Mesenteric fat pad (tissue), 1 donor: ENCODE results near the gene PTP4A1. TPM values are rescaled to one million over a fixed set of nuclear protein-coding genes. Genes with fewer than 3 reads are reported as not detected.
"Not testable (repeated sequence)": the region's sequence is repeated elsewhere in the genome, so short reads cannot be mapped to it uniquely, and the experiment has no call there.

Experiments used
- DNase-seq: peaks from one replicate; pipeline ENCODE4 v3.0.0-alpha.2; 2020; ENCODE audit warnings: low spot score
- long read RNA-seq: library from polyadenylated mRNA; unstranded; transcript quantifications from one replicate; pipeline ENCODE4 v2.0.0, GENCODE V29; 2020
- total RNA-seq: library from RNA; stranded (reverse); fragmentation: NEBNext Ultra II Directional; extraction: Animal tissue kit (Norgen Biotek cat#: 25700); gene quantifications from one replicate; pipeline ENCODE4 v1.2.1, GENCODE V29; 2021
- donor health status: DM: yes; HTN: yes; CAD: no.

Gene PTP4A1
- 34.3 TPM for total RNA-seq
- long read RNA-seq, partial matches to known transcripts = 11 of 12 reads
- long read RNA-seq, other reads (novel, unspliced or antisense) = 1 of 12 reads

DNA sequence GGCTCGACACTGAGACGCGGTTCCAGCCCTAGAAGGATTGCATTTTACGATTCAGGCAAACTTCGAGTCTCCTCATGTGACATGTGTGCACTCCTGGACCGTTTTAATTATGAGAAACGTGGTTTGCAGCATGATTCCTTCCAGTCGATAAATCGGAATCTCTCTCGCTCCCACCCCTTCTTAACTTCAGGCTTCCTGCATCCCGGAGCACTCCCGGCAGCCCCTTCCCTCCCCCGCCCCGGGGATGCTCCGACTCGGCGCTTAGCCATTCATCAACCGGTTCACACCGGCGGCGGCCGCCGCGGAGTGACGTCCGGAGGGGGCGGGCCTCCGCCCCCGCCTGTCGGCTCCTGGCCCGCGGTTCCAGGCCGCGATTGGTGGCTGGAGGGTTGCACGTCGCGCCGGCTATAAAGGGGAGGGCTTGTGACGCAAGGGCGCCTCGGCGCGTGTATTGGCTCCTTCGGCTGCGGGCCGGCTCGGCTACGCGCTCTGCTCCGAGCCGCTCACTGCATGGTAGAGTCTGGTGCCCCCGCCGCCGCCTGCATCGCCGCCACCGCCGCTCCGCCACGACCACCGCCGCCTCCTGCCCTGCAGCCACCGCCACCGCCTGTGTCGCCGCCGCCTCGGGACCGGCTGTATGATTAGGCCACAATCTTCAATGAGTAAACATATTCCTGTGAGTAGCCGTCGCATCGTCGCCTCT lies at the start of gene PTP4A1, which contains the start of gene LOC128125822:
TSS of gene PTP4A1 (plus strand) at position 437 of the 703 bp plus-strand sequence. CDS start 4,401 bp downstream, outside the sequence.
TSS of gene LOC128125822 (plus strand) at position 437 of the 703 bp plus-strand sequence.
- peak; percentile 100 for DNase-seq

DNA sequence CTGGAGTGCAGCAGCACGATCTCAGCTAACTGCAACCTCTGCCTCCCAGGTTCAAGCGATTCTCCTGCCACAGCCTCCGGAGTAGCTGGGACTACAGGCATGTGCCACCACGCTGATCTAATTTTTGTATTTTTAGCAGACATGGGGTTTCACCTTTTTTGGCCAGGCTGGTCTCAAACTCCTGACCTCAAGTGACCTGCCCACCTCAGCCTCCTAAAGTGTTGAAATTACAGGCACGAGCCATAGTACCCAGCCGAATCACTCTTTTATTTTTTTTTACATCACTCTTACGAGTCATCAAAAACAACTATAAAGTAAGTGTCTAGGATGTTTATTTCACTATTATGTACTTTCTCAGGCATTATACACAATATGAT lies 49.4 kb upstream of the PTP4A1 start:
- not testable (repeated sequence) for DNase-seq

DNA sequence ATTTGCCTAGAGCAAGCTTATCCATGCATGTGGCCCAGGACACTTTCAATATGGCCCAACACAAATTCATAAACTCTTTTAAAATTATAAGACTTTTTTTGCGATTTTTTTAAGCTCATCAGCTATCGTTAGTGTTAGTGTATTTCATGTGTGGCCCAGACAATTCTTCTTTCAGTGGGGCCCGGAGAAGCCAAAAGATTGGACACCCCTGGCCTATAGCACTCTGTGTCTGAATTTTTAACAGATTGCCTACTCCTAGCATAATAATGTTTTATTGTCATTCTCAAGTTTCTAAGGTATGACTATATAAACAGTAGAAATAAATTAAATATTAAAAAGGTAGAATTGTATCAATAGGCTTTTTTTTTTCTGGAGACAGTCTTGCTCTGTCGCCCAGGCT lies 48.6 kb upstream of the PTP4A1 start:
- no peak for DNase-seq

DNA sequence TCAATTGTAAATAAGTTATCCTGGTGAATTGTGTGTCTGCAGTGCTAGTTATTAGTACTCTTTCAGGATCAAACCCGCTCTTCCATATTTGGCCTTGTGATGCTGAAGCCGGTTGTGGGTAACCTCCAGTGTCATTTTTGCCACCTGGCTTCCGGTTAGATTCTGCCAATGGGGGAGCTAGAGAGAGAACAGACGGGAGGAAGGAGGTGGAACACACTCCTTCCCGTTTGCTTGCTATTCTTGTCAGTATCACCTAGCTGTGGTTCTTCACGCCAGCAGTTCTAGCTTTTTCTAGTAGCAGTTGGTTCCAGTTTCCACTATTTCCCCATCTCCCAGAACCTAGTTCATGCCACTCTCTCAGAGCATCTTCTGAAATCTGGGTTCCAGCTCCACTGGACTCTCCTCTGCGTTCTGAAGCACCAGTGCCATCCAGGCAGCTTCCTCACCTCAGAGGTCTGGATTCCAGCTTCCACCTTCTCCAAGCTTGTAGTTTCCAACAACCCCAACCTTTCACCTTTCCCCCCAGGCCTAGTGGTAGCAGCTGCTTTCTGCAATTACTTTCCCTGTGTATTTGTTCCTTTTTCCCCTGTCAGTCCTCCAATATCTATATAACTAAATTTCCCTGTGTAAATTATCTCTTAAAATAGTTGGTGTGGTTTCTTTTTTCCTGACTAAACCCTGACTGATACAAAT lies 46.9 kb upstream of the PTP4A1 start:
- DNase-seq = no peak

DNA sequence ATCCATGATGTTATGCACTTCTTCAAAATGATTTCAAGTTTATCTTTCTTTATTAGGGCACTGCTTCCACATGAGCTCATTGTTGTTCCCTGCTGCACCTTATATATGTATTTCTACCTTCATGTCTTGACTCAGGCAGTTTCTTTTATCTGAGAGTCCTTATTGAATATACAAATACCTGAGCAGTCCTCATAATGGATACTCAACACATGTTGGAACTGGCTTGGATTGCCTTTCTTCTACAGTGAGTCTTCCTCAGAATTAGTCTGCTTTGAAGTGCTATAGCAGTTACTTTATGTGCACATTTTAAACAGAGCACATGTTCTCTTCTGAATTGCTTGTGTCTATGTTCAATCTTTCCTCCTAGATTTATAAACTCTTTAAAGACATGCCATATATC lies 45.3 kb upstream of the PTP4A1 start:
- DNase-seq = no peak

DNA sequence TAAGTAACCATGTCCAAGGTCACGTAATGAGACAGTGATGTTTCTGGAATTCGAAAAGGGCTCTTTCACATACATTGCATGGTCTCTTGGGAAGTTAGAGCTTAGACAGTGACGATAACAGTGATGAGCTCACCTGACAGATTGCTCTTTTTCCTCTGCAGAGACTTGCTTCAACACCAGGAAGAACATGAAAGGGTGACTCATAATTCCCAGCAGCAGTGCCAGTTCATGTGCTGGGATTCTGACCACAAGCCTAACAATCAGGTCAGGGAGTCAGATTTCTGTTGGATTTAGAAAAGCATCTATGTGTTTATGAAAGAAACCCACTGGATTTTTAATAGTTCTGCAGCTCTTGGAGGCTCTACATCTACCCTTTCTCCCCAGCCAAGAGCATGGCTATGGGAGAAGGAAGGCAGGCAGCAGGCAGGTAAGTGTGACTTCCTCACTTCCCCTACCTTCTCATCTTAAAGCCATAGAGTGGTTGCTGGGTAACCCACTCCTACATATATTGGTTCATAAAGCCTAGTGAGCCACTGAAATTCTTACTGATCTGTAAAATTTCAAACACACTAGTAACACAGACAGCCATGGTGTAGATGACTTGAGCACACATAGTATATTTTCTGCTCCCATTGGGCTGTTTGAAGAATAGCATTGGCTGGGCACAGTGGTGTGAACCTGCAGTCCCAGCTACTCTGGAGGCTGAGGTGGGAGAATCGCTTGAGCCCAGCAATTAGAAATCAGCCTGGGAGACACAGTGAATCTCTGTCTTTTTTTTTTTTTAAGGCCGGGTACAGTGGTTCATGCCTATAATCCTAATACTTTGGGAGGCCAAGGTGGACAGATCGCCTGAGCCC lies 44.4 kb upstream of the PTP4A1 start:
- no peak for DNase-seq

DNA sequence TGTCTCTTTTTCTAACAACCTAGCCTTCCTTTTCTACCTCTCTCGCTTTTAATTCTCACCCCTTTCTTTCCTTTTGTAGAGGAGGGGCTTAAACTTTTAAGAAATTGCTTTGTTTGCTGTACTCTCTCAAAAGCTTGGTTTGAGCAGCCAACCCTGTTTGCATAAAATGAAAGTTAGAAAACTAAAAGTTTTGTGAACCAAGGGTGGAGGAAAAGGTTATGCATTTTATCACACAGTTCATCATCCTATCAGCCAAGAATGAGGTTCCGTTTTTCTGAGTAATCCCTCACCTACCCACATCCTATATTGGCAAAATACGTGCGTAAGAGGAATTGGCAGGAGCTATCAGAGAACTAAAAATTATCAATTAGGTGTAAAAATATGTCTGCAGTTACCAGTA lies 42.8 kb upstream of the PTP4A1 start:
- DNase-seq = no peak

DNA sequence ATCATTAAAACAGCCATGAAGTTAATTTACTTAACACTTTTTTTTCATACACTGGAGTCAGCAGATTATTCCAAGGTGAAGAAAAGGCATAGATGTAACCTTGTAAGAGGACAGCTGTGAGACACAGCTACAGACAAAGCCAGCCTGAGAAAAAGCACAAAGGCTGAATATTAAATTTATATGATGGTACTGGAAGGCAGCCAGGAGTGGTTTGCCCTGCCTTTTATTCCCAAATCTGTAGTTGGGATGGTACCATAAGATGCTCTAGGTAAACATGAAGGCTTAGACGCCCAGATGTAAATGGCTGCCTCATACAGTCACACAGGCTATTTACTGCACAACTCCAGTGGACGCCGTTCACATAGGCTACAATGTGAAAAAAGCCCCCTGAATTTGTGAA lies 42.1 kb upstream of the PTP4A1 start:
- no peak for DNase-seq

DNA sequence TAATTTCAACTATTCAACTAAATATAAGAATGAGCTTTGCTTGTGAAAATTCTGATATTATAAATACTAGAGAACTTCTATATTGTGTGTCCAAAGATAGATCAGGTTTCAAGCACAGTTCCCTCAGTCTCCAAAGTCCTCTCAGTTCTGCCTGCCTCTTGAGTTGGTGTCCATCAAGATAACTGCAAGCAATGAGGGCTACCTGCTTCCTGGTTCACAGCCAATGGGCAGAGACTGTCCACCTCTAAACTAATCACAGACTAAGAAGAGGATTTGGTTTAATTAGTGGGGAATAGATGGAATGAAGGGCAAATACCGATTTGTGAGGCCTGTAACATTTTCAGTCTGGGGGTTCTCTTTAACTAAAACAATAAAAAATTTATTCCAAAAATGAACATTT lies 41.3 kb upstream of the PTP4A1 start:
- no peak for DNase-seq

DNA sequence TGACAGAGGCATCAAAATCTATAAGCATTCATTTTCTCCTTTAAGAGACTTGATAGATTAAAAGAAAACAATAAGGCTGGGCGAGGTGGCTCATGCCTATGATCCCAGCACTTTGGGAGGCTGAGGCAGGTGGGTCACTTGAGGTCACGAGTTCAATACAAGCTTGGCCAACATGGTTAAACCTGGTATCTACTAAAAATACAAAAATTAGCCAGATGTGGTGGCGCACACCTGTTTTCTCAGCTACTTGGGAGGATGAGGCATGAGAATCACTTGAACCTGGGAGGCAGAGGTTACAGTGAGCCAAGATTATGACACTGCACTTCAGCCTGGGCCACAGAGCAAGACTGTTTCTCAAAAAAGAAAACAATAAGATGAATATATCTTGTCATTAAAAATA lies 39.3 kb upstream of the PTP4A1 start:
- no peak for DNase-seq

DNA sequence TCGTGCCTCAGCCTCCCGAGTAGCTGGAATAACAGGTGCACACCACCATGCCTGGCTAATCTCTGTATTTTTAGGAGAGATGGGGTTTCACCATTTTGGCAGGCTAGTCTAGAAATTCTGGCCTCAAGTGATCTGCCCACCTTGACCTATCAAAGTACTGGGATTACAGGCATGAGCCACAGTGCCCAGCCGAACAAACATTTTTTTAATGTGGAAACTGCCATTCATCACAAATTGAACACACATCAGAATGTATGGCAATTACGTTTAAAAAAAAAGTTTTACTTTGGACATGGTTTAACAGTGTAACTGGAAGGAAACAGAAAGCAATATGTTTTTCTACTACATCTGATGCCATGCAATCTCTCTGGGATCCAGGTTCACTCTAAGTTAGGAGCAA lies 38.3 kb upstream of the PTP4A1 start:
- no peak for DNase-seq

DNA sequence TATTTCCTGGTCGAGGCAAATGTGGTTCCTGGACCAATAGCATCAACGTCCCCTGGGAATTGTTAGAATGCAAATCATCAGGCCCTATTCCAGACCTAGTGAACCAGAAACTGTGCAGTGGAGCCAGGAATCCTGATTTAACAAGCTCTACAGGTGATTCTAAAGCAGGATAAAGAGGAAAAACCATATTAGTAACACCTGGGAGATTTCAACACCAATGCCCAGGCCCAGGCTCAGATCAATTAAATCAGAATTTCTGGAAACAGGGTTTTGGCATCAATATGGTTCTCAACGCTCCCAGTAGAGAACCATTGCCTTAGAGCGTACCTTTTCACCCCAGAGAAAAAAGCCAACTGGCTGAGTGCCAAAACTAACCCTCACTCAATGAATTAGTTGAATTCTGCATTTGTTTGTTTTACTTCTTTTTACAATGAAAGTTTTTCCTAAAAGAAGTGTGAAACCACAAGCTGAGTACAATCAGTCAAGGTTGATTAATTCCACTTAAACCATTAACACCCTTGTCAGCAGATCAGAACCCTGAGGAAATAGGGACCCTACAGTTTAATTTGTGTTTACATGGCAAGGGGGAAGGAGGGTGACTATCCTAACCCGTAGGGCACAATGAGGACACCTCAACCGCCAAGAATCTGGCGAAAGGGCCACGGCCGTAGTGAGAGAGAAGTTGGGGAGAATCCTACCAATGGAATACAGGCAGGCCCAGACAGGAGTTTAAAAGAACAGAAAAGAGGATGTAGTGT lies 34.9 kb upstream of the PTP4A1 start:
- no peak for DNase-seq

DNA sequence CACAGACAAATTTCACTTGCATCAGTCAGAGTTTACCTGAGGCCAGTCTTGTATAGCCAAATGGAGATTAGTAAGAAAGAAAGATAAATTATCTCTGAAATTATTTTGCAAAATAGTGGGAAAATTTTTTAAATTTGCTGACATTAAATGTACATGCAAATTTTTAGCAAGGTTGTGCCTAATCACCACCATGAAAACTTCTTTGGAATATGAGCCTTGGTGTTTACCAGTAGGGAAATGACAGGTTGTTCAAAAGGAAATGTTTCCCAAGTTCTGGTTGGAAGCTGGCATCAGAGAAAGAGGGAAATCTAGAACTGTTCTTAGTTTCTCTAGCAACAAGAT lies 34.4 kb upstream of the PTP4A1 start:
- no peak for DNase-seq

DNA sequence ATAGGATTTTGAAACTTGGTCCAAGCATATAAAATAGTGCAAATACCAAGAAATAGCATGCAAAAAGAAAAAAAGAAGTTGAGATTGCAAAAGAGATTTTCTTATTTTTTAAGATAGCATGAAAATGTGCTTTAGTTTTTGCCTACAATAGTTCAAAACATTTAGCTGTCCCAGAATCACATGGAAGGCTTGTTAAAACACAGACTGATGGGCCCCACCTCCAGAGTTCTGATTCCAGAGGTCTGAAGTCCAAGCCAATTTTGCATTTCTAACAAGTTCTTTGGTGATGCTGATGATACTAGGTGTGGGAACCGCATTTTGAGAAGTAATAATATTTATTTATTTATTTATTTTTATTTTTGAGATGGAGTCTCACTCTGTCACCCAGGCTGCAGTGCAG lies 33.7 kb upstream of the PTP4A1 start:
- DNase-seq = no peak

DNA sequence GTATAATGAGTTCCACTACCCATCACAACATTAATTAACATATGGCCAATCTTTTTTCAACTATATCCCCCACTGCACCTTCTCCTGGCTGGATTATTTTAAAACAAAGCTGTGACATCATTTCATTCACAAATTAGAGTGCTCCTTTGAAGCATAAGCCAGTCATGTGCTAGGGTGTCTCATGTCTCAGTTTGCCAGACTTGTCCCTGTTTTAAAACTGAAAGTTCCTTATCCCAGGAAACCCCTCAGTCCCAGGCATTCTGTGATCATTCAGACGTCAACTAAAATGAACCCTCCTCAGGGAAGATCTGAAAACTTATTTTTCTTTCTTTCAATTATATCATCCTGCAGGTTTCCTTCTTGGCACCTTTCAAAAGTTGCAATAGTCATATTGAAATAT lies 29.3 kb upstream of the PTP4A1 start:
- no peak for DNase-seq

DNA sequence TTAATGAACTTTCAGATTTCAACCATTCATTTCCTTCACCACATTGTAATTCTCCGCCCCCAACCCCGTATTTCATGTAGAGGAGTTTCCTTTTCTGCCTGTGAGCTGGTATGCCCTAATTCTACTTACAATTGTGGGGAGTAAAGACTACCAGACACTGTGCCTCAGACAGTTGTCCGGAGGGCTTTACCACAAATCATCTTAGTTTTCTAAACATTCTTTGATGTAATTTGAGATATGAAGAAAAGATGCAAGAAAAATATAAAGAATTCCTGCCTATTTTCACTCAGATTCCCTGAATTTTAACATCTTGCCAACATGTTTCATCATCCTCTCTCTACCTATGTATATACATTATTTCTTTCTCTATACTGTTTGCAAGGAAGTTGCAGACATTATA lies 28.3 kb upstream of the PTP4A1 start:
- DNase-seq = no peak

DNA sequence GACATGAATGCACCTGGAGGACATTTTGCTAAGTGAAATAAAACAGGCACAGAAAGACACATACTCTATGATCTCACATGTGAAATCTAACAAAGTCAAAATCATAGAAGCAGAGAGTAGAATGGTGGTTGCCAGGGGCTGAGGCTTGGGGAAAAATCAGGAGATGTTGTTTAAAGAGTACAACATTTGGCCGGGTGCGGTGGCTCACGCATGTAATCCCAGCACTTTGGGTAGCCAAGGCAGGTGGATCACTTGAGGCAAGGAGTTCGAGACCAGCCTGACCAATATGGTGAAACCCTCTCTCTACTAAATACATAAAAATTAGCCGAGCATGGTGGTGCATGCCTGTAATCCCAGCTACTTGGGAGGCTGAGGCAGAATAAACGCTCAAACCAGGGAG lies 26.0 kb upstream of the PTP4A1 start:
- no peak for DNase-seq

DNA sequence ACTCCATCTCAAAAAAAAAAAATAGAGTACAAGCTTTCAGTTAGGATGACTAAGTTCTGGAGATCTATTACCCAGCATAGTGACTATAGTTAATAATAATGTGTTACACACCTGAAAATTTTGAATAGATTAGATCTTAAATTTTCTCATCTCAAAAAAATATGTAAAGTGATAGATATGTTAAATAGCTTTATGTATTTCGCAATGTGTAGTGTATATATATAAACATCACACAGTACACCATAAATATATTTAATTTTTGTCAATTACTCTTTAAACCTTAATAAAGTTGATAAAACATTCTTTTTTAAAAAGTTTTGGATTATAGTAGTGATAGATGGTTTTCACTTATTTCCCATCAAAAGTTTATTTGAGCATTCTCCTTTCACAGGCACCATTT lies 25.6 kb upstream of the PTP4A1 start:
- no peak for DNase-seq

DNA sequence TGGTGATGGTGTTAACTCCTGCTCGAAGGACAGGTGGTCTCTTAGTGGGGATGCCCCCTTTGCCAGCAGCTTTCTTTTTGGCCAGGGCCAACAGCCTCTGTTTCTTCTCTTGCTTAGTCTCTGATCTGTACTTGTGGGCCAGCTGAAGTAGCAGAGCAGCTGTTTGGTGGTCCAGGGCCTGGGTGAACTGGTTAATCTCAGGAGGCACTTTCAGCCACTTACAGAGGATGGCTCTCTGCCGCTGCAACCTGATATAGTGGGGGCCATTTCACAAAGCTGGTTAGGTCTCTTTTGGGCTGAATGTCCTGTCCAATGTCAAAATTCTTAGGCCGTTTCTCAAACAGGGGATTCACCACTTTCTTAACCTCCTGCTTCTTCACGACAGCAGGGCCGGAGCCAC lies 23.2 kb upstream of the PTP4A1 start:
- DNase-seq = no peak

DNA sequence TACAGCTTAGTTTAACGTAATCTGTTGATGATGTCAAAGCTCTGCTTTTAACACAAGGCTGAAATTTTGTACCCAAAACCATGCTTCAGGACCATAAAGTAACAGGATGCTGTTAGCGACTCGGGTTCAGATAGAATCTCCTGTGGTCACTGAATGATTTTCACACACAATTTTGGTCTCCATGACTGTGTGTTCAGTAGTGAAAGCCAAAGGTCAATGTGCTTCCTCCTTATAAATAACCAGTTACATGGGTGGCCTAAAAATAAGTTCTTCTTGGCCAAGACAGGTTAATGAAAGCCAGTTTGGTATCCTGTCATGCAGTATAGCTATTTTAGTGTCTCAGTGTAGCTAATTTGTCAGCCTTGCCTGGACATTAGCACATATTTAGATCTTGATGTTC lies 19.1 kb upstream of the PTP4A1 start:
- DNase-seq = no peak

DNA sequence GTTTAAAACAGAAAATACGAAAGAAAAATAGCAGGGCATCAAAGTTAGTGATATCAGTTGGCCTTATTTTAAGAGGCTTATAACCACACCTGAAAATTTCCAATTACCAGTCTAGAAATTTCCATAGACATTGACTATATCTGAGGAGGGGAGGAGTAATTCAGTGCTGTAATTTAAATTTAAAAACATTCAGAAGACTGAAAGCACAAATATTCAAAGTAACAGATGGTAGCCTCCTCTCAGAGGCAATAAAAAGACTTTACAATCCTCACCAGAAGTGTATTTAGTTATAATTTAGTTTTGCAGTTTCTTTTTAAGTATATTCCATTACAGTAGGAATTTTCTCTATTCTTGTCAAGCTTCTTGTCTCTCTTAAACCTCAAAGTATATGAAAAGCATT lies 18.4 kb upstream of the PTP4A1 start:
- DNase-seq = no peak
